Measurements from ENCODE around the gene TESK2.

DNA sequence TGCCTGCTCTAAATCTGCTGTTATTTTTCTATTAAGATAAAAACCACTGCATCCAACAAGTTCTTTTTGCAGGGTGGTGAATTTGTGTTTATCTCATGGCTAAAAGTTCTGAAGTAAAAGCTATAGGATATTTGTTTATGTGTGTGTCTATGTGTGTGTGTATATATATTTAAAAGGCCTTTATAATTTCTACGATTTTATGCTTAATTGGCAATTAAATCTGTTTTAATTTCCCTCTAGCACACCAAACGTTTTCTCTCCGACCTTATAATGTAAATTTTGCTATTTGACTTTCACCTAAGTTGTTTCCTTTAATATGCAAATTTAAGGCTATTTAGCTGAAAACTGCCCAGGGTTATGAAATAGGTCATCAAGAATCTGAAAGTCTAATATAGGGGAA, 184.1 kb downstream of the TESK2 start:
- TF ChIP-seq EZH2 (IDR thresholded peaks at IDR 0.05) = no peak
- no peak for TF ChIP-seq POLR2AphosphoS5 (IDR thresholded peaks at IDR 0.05; ENCODE audit: borderline replicate concordance, low read depth, low read length)
